Muscle of back (tissue), 11 donors: Measurements from ENCODE around the gene HMHB1. TPM values are rescaled to one million over a fixed set of nuclear protein-coding genes. Genes with fewer than 3 reads are reported as not detected.

Source experiments
- DNase-seq, 3 donors: peaks; one replicate each; pipeline versions ENCODE4 v3.0.0 to v3.0.0-alpha.2; 2013
- polyA plus RNA-seq, 10 donors: library from polyadenylated mRNA; unstranded; fragments of 120-200 nt; gene quantifications; one replicate each; pipeline ENCODE4 v1.2.1, GENCODE V29; 2013; ENCODE audit not compliant: insufficient read length in 10 of 10

HMHB1 gene
- polyA plus RNA-seq, 10 donors = 0.56 to 0.60 TPM; not detected in 8

DNA sequence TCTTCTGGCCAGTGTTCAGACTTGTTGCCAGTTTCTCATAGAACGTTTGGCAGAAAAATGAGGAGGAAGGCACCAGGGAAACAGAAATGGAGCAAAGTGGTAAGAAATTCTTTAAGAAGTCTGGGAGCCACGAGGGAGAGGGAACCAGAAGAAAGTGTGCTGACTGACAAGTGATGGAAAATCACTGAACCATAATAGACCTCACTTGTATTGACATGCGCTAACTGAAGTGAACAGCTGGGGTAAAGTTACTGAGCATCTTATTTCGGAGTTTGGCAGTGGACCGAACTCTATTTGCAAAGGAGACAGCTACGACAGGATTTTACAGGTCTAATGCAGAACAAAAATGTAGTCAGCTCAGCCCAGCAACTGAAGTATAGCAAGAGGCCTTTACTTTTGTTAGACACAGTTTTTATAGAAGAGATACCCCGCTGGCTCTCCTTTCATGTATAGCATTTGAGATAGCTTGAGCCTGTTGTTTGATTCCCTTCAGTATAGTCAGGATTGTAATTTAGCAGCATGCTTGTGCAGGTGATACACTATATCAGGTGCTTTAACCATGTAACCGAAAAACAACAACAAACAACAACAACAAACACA is 53.6 kb downstream of the HMHB1 start:
- peak; percentile 66 to 81 (median 78) for DNase-seq
